ENCODE results near the gene AIFM3.

Gene AIFM3

DNA sequence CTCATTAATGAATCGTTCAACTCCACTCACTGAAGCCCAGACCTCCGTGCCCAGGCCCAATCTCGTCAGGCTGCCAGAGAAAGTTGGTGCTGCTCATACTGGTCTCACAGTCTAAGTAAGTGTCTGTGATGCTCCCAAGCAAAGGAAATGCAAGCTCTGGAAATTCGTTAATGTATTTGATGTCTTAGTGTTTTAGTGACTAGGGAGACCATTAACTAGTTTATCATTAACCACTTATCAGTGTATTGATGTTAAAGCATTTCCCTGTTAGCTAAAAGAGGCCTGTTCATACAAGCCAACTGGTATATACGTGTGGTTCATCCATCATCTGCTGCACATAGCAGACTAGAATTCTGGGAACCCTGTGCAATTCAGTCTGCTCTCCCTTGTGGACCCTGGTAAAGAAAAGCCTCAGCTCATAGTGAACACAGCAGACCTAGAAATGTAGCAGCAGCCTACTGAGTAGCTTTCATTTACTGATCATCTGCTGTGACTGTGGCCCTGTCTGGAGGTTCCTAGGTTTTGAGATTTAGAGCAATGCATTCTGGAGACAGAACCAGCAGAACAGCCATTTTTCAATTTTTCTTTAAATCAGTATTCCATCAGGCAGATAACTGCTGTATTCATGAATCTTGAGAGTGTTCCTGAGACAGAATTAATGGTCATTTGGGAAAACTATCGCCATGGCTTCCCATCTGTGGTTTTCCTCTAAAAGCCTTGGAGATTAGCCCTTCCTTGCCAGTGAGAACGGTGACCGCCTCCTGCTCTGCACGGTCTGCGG, 15.7 kb upstream of the AIFM3 start:
- Mint-ChIP-seq H3K36me3 (ENCODE audit: low read depth) (peaks cover 49% of the 10 kb centered on the region), H3K9me3 (no peaks in the 10 kb centered on the region), H3K4me3 (no peak overlapping the region), H3K27ac (peak overlapping the region in 1 of 3 experiments; percentile 27), H3K27me3 (ENCODE audit: low read depth) (peaks cover 3% of the 10 kb centered on the region), H3K4me1 (peaks cover 7% of the 10 kb centered on the region)
- TF ChIP-seq, protein P1, sequence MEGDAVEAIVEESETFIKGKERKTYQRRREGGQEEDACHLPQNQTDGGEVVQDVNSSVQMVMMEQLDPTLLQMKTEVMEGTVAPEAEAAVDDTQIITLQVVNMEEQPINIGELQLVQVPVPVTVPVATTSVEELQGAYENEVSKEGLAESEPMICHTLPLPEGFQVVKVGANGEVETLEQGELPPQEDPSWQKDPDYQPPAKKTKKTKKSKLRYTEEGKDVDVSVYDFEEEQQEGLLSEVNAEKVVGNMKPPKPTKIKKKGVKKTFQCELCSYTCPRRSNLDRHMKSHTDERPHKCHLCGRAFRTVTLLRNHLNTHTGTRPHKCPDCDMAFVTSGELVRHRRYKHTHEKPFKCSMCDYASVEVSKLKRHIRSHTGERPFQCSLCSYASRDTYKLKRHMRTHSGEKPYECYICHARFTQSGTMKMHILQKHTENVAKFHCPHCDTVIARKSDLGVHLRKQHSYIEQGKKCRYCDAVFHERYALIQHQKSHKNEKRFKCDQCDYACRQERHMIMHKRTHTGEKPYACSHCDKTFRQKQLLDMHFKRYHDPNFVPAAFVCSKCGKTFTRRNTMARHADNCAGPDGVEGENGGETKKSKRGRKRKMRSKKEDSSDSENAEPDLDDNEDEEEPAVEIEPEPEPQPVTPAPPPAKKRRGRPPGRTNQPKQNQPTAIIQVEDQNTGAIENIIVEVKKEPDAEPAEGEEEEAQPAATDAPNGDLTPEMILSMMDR (IDR thresholded peaks at IDR 0.05; ENCODE audit: unreplicated experiment in 3 of 3): no peak

DNA sequence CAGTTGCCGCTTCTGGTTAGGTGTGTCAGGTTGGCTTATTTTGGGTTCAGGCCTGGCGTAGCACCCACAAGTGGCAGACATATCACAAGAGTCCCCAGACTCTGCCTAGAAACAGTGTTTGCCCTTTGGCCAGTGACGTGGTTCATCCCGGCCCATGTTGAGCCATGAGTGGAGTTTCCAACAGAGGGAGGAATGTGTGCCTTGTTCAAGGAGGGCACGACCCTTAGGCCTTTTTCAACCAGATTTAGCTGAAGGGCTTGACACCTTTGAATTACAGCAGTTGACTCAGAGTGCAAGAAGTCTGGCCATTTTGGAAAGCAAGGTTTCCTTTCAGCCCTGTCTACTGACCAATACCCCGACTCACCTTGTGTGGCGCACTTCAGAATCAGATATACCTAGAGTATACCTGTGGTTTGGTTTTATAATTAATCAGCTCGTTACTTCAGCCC, 15.1 kb upstream of the AIFM3 start:
- Mint-ChIP-seq H3K4me1 (peaks cover 7% of the 10 kb centered on the region), H3K36me3 (ENCODE audit: low read depth) (peaks cover 49% of the 10 kb centered on the region), H3K4me3 (no peak overlapping the region), H3K27ac (no peak overlapping the region), H3K27me3 (ENCODE audit: low read depth) (peaks cover 8% of the 10 kb centered on the region), H3K9me3 (no peaks in the 10 kb centered on the region)
- TF ChIP-seq, protein P1 (IDR thresholded peaks at IDR 0.05; ENCODE audit: unreplicated experiment in 3 of 3): no peak

DNA sequence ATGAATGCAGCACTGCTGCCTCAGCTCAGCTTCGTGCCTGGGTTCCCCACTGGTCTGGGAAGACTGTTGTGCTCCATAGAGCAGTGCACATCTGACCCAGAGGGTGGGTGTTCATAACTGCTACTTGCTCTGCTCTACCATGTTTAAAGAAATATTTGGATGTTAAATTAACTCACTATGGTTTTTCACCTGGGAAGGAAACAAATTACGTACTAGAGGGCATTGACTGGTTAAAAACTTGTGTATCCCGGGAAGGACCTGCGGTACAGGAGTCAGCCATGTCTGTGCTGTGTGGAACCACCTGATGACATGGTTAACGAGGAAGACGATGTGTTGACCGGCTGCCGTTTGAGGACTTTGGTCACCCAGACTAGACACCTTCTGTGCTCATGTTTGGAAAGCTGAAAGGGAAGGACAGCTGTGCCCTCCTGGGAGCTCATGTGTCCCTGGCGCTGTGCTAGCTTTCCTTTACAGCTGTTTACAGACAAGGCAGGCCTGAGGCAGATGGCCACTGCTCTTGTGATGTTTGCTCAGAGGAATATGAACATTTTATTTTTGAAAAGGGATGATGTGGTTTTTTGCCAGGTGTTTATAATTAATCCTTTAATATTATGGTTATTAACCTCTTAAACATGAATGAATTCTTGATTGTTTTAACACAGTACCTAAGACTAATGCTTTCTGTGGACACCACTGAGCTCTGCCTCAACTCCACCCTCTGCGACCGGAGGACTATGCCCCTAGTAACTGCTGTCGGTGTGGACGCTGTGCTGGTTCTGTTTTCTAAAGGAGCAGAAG, 14.3 kb upstream of the AIFM3 start:
- H3K4me1 Mint-ChIP-seq: peaks cover 7% of the 10 kb centered on the region
- peak overlapping the region in 2 of 3 experiments; percentile 24 to 27 for H3K27ac Mint-ChIP-seq
- H3K4me3 Mint-ChIP-seq: no peak overlapping the region
- peaks cover 49% of the 10 kb centered on the region for H3K36me3 Mint-ChIP-seq (ENCODE audit: low read depth)
- peaks cover 13% of the 10 kb centered on the region for H3K27me3 Mint-ChIP-seq (ENCODE audit: low read depth)
- TF ChIP-seq, protein P1 (IDR thresholded peaks at IDR 0.05; ENCODE audit: unreplicated experiment in 3 of 3): no peak
- no peaks in the 10 kb centered on the region for H3K9me3 Mint-ChIP-seq

DNA sequence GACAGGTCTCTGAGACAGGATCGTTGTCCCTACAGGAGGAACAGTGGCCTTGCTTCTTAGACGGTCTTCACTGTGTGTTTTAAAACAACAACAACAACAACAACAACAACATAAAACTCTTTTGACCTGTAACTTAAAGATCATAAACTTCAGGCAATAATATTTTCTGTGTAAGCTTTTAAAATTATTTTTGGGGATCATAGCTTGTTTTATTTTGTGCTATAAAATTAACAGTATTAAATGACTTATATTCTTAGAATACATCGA, 13.8 kb upstream of the AIFM3 start:
- no peaks in the 10 kb centered on the region for H3K9me3 Mint-ChIP-seq
- peaks cover 7% of the 10 kb centered on the region for H3K4me1 Mint-ChIP-seq
- no peak overlapping the region for H3K27ac Mint-ChIP-seq
- H3K36me3 Mint-ChIP-seq (ENCODE audit: low read depth): peaks cover 46% of the 10 kb centered on the region
- H3K4me3 Mint-ChIP-seq: no peak overlapping the region
- peaks cover 18% of the 10 kb centered on the region for H3K27me3 Mint-ChIP-seq (ENCODE audit: low read depth)
- TF ChIP-seq, protein P1 (IDR thresholded peaks at IDR 0.05; ENCODE audit: unreplicated experiment in 3 of 3): no peak

DNA sequence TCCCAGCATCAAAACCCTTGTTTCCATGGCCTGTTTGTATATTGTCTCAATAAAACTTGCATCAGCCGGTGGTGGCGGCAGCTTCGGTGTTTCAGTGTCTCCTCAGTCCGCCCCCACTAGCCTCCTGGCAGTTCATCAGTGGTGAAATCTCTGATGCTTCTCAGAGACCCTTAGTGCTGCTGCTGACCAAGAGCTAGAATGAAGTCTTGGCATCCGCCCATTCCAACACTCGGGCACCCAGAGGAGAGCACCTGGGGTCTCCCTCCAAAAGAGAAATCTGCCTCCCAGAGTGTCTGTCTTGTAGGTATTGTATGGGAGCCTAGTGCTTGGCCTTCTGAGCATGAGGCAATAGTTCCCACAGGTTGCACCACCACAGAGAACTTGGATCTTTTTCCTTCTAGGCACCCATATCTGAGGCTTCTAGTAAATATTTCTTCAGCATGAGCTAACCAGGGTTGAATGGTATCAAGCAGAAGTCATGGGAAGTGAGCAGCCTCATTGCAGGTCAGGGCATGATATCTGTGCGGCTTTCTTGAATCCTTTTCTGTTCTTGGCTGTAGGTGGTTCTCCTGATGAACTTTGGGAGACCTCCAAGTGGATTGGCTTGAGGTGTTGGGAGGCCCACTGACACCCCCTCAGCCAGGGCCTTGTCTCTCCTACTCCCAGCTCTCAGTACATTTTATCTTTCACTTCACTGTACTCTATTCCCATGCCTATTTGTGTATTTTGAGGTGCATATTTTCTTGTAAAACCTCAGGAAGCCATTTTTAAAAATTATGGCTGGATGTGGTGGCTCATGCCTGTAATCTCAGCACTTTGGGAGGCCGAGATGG, 13.2 kb upstream of the AIFM3 start:
- Mint-ChIP-seq H3K4me3 (no peak overlapping the region), H3K27ac (no peak overlapping the region), H3K9me3 (no peaks in the 10 kb centered on the region), H3K27me3 (ENCODE audit: low read depth) (peaks cover 23% of the 10 kb centered on the region), H3K4me1 (peaks cover 7% of the 10 kb centered on the region), H3K36me3 (ENCODE audit: low read depth) (peaks cover 45% of the 10 kb centered on the region)
- TF ChIP-seq, protein P1 (IDR thresholded peaks at IDR 0.05; ENCODE audit: unreplicated experiment in 3 of 3): no peak

Measured in nephron (organoid).